Calu3 (cell line): ENCODE results near the gene ANKRD36B. TPM values are rescaled to one million over a fixed set of nuclear protein-coding genes. Genes with fewer than 3 reads are reported as not detected.
"Not testable (repeated sequence)": the region's sequence is repeated elsewhere in the genome, so short reads cannot be mapped to it uniquely, and the experiment has no call there.

Experiments used
- BruUV-seq: library from RNA; stranded (reverse); fragments of 400-500 nt; replicated peaks from 2 replicates; lab custom pipeline; 2021; lab: Mats Ljungman, UMichigan
- CTCF ChIA-PET: fragments of 300-600 bp; sonication (Branson Sonifier 250); formaldehyde crosslinking; loops from one replicate; lab custom pipeline; 2022; ENCODE audit warnings: antibody characterized with exemption; lab: Charles Lee
- DNase-seq: peaks from one replicate; pipeline ENCODE4 v3.0.0; 2022
- H3K27ac Mint-ChIP-seq: one replicate; pipeline ENCODE4 v1.8.0; 2022; ENCODE audit warnings: mixed read lengths; ENCODE audit not compliant: unreplicated experiment
- H3K27me3 Mint-ChIP-seq: one replicate; pipeline ENCODE4 v1.8.0; 2022; ENCODE audit warnings: mixed read lengths; ENCODE audit not compliant: unreplicated experiment
- H3K36me3 Mint-ChIP-seq: one replicate; pipeline ENCODE4 v1.8.0; 2022; ENCODE audit warnings: mild to moderate bottlenecking, moderate library complexity, mixed read lengths; ENCODE audit not compliant: insufficient read depth, unreplicated experiment
- H3K4me1 Mint-ChIP-seq: one replicate; pipeline ENCODE4 v1.8.0; 2022; ENCODE audit warnings: mild to moderate bottlenecking, low read depth, mixed read lengths; ENCODE audit not compliant: unreplicated experiment
- H3K4me3 Mint-ChIP-seq: one replicate; pipeline ENCODE4 v1.8.0; 2022; ENCODE audit warnings: mild to moderate bottlenecking, low read depth, moderate library complexity, mixed read lengths; ENCODE audit not compliant: unreplicated experiment
- H3K9me3 Mint-ChIP-seq: one replicate; pipeline ENCODE4 v1.8.0; 2022; ENCODE audit warnings: low read depth, mixed read lengths; ENCODE audit not compliant: unreplicated experiment
- CTCF ChIP-seq: fragments of 200-600 bp; IDR thresholded peaks from one replicate; pipeline ENCODE4 v1.8.0; 2022; ENCODE audit warnings: antibody characterized with exemption; ENCODE audit not compliant: unreplicated experiment
- intact Hi-C: fragments of 100-400 bp; cut with micrococcal nuclease; formaldehyde crosslinking; loops from one replicate; pipeline ENCODE4 v1.10.0; 2022; ENCODE audit not compliant: unreplicated experiment
- total RNA-seq: library from RNA; stranded (reverse); gene quantifications from 2 replicates; pipeline ENCODE4 v1.2.3, GENCODE V29; 2022

Gene ANKRD36B
- total RNA-seq, 1 experiment from 2014 or later: 19.4 TPM

- no peaks in the 10 kb centered on the region for H3K36me3 Mint-ChIP-seq
- H3K27me3 Mint-ChIP-seq: no peaks in the 10 kb centered on the region
- H3K27ac Mint-ChIP-seq: no peak overlapping the region
- BruUV-seq: no TSS peak
- H3K4me1 Mint-ChIP-seq: peaks cover 7% of the 10 kb centered on the region
- no peaks in the 10 kb centered on the region for H3K9me3 Mint-ChIP-seq
- CTCF ChIA-PET: no interaction called here
- TF ChIP-seq CTCF: no peak
- DNase-seq: no peak
- intact Hi-C loops: no loop called here
- H3K4me3 Mint-ChIP-seq: no peak overlapping the region
Observed at GRCh38 chr2:97546711-97547110, 43.0 kb downstream of the ANKRD36B start.

GRCh38 chr2:97544911-97545310, 44.8 kb downstream of the ANKRD36B start:
- H3K36me3 Mint-ChIP-seq, H3K9me3 Mint-ChIP-seq, CTCF ChIA-PET, H3K4me1 Mint-ChIP-seq, H3K27me3 Mint-ChIP-seq, H3K27ac Mint-ChIP-seq, intact Hi-C loops, BruUV-seq, H3K4me3 Mint-ChIP-seq, DNase-seq: not testable (repeated sequence)

GRCh38 chr2:97525904-97526303, 63.8 kb downstream of the ANKRD36B start:
- H3K36me3 Mint-ChIP-seq, CTCF ChIA-PET, BruUV-seq, DNase-seq, intact Hi-C loops, H3K27me3 Mint-ChIP-seq, H3K27ac Mint-ChIP-seq, H3K9me3 Mint-ChIP-seq, H3K4me3 Mint-ChIP-seq, H3K4me1 Mint-ChIP-seq: not testable (repeated sequence)

GRCh38 chr2:97523816-97524215, 65.9 kb downstream of the ANKRD36B start:
- BruUV-seq, DNase-seq, H3K27ac Mint-ChIP-seq, H3K36me3 Mint-ChIP-seq, CTCF ChIA-PET, H3K9me3 Mint-ChIP-seq, intact Hi-C loops, H3K4me3 Mint-ChIP-seq, H3K4me1 Mint-ChIP-seq, H3K27me3 Mint-ChIP-seq: not testable (repeated sequence)

GRCh38 chr2:97522916-97523555, 66.6 kb downstream of the ANKRD36B start:
- CTCF ChIA-PET, DNase-seq, BruUV-seq, H3K27ac Mint-ChIP-seq, intact Hi-C loops, H3K4me3 Mint-ChIP-seq, H3K9me3 Mint-ChIP-seq, H3K27me3 Mint-ChIP-seq, H3K4me1 Mint-ChIP-seq, H3K36me3 Mint-ChIP-seq: not testable (repeated sequence)

GRCh38 chr2:97495651-97496050, 94.0 kb downstream of the ANKRD36B start:
- H3K4me3 Mint-ChIP-seq, H3K36me3 Mint-ChIP-seq, CTCF ChIA-PET, intact Hi-C loops, BruUV-seq, H3K27me3 Mint-ChIP-seq, H3K9me3 Mint-ChIP-seq, H3K4me1 Mint-ChIP-seq, DNase-seq, H3K27ac Mint-ChIP-seq: not testable (repeated sequence)

- H3K4me1 Mint-ChIP-seq, DNase-seq, H3K9me3 Mint-ChIP-seq, H3K27me3 Mint-ChIP-seq, H3K27ac Mint-ChIP-seq, intact Hi-C loops, CTCF ChIA-PET, H3K36me3 Mint-ChIP-seq, H3K4me3 Mint-ChIP-seq, BruUV-seq: not testable (repeated sequence)
Observed at GRCh38 chr2:97490141-97490540, 99.5 kb downstream of the ANKRD36B start.

Other genes with a start within 250 kb of the ANKRD36B start
- 196 and 198 TPM in 2 replicates for gene COX5B, start 56.2 kb upstream of the ANKRD36B start, total RNA-seq
- 48.7 and 49.1 TPM in 2 replicates for gene ACTR1B, start 74.2 kb upstream of the ANKRD36B start, total RNA-seq
- 6.9 and 8.4 TPM in 2 replicates for gene C2orf92, start 79.8 kb upstream of the ANKRD36B start, total RNA-seq
- not detected in 2 replicates for gene ZAP70, start 123.7 kb upstream of the ANKRD36B start, total RNA-seq